ENCODE results near the gene SYTL2. TPM values are rescaled to one million over a fixed set of nuclear protein-coding genes. Genes with fewer than 3 reads are reported as not detected.

SYTL2 gene
- total RNA-seq, 6 experiments from 2014 or later = 4.2 to 14.9 (median 8.7) TPM

DNA sequence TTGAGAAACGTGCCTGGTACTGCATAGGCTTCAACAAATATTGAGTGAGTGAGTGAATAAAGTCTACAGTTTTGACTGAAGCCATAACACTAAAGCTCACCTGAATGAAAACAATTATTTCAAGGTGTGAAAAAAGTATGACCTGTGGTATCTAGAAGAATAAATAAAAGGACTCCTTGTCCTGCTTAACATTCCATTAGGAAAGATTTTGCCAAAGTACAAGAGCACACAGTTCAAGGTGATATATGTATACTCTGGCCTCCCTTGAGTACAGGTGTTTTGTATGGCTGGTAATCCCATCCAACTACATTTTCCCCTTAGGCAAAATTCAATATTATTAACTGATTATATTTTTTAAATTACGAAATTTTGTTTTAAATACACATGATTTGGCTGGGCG is 144.3 kb downstream of the SYTL2 start:
- no peaks in the 10 kb centered on the region for H3K9me3 ChIP-seq
- TF ChIP-seq, protein P1, sequence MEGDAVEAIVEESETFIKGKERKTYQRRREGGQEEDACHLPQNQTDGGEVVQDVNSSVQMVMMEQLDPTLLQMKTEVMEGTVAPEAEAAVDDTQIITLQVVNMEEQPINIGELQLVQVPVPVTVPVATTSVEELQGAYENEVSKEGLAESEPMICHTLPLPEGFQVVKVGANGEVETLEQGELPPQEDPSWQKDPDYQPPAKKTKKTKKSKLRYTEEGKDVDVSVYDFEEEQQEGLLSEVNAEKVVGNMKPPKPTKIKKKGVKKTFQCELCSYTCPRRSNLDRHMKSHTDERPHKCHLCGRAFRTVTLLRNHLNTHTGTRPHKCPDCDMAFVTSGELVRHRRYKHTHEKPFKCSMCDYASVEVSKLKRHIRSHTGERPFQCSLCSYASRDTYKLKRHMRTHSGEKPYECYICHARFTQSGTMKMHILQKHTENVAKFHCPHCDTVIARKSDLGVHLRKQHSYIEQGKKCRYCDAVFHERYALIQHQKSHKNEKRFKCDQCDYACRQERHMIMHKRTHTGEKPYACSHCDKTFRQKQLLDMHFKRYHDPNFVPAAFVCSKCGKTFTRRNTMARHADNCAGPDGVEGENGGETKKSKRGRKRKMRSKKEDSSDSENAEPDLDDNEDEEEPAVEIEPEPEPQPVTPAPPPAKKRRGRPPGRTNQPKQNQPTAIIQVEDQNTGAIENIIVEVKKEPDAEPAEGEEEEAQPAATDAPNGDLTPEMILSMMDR (IDR thresholded peaks at IDR 0.05) = no peak
- no peak for TF ChIP-seq POLR2A (IDR thresholded peaks at IDR 0.05)
- H3K4me3 ChIP-seq = no peak overlapping the region
- DNase-seq (no peak), ATAC-seq (no peak)
- no peaks in the 10 kb centered on the region for H3K27me3 ChIP-seq
- H3K27ac ChIP-seq = no peak overlapping the region
- H3K4me1 ChIP-seq = peaks cover 0 to 21% (median 4%) of the 10 kb centered on the region in 4 donors
- H3K36me3 ChIP-seq = peaks cover 0 to 5% (median 0%) of the 10 kb centered on the region in 4 donors
- intact Hi-C loops (cut with DNase I) = no loop called here
- WGBS (ENCODE audit: insufficient coverage, low coverage, low lambda C conversion rate, missing lambda C conversion rate) = 81% methylated on average over 3 of the region's 3 CpGs

DNA sequence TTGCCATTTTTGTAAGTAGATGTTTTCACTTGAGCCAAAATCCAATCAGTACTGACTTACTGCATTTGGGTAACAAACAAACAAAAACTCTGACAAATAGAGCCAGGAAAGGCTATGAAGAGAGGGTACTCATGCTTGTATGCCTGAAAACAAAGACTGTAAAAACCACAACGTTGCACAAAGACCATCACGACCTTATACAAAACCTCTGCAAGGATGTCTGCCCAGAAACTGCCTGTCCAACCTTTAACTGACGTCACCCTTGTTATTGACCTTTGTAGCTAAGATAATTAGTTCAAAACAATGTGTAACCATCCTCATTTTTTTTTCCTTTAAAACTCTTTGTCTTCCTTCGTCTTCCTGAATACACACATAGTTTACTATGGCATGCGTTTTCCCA is 145.2 kb downstream of the SYTL2 start:
- intact Hi-C loops (cut with DNase I) = no loop called here
- TF ChIP-seq, protein P1 (IDR thresholded peaks at IDR 0.05) = no peak
- no peak for TF ChIP-seq POLR2A (IDR thresholded peaks at IDR 0.05)
- no peak for ATAC-seq
- WGBS (ENCODE audit: insufficient coverage, low coverage, low lambda C conversion rate, missing lambda C conversion rate) = 56% methylated on average over 5 of the region's 5 CpGs
- no peaks in the 10 kb centered on the region for H3K27me3 ChIP-seq
- H3K4me3 ChIP-seq = peak overlapping the region in 1 of 3 donors; percentile 92
- peaks cover 0 to 8% (median 0%) of the 10 kb centered on the region in 4 donors for H3K36me3 ChIP-seq
- no peak for DNase-seq
- no peak overlapping the region for H3K27ac ChIP-seq
- no peaks in the 10 kb centered on the region for H3K9me3 ChIP-seq
- peaks cover 0 to 22% (median 7%) of the 10 kb centered on the region in 4 donors for H3K4me1 ChIP-seq

DNA sequence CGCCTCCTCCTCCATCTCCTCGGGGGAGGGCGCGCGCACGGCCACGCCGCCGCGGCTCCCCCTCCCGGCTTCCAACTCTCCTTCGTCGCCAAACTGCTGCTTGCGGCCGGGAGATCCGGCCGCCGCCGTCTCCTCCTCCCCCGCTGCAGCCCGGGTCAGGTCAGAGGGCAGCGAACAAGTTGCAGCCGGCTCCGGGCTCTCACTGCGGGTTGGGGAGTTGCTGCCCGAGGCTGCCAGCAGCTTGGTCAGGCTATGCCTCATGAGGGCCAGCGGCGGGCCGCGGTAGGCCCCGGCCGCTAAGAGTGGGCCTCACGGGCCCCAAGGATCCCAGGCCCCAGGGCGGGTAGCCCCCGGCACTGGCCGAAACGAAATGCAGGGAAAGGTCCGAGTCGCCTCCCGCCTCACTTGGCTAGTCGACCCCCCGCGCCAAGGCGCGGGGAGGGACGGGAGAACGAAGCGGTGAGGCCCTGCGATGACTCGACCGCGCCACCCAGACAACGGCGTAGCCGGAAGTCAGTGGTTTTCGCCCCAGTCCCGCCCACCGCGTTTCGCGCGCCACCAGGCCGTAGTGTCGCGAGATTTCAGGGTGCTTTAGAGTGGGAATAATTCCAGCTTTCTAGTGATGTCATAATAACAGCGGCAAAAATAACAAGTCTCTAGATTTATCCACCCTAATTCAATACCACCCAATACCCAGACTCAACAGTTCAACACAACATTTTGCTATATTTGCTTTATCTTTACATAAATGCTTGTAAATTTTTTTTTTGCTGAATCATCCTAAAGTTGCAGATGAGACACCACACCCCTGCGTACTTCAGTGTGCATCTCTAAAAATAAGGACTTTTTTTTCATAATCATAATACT is 146.1 kb downstream of the SYTL2 start, which contains the start of gene CREBZF:
Gene CREBZF, minus strand, starts transcription at position 515 of the 867 bp plus-strand sequence. Its CDS starts 254 bp downstream, at position 261.
- peak; percentile 97 for TF ChIP-seq POLR2A (IDR thresholded peaks at IDR 0.05)
- TF ChIP-seq, protein P1 (IDR thresholded peaks at IDR 0.05) = peak in 1 of 4 donors; percentile 3
- no peaks in the 10 kb centered on the region for H3K9me3 ChIP-seq
- no peaks in the 10 kb centered on the region for H3K27me3 ChIP-seq
- peak within 1 kb of the TSS; percentile 88 to 92 (median 89) for H3K4me3 ChIP-seq
- intact Hi-C loops (cut with DNase I) = no loop called here
- peaks cover 0 to 16% (median 2%) of the 10 kb centered on the region in 4 donors for H3K36me3 ChIP-seq
- under 1% methylated on average over 18 of the region's 67 CpGs for WGBS (ENCODE audit: insufficient coverage, low coverage, low lambda C conversion rate, missing lambda C conversion rate)
- H3K4me1 ChIP-seq = peaks cover 0 to 31% (median 9%) of the 10 kb centered on the region in 4 donors
- DNase-seq (peak; percentile 94 to 96 (median 95)), ATAC-seq (peak; percentile 93 to 96 (median 96))
- peak within 1 kb of the TSS; percentile 89 to 98 (median 94) for H3K27ac ChIP-seq

DNA sequence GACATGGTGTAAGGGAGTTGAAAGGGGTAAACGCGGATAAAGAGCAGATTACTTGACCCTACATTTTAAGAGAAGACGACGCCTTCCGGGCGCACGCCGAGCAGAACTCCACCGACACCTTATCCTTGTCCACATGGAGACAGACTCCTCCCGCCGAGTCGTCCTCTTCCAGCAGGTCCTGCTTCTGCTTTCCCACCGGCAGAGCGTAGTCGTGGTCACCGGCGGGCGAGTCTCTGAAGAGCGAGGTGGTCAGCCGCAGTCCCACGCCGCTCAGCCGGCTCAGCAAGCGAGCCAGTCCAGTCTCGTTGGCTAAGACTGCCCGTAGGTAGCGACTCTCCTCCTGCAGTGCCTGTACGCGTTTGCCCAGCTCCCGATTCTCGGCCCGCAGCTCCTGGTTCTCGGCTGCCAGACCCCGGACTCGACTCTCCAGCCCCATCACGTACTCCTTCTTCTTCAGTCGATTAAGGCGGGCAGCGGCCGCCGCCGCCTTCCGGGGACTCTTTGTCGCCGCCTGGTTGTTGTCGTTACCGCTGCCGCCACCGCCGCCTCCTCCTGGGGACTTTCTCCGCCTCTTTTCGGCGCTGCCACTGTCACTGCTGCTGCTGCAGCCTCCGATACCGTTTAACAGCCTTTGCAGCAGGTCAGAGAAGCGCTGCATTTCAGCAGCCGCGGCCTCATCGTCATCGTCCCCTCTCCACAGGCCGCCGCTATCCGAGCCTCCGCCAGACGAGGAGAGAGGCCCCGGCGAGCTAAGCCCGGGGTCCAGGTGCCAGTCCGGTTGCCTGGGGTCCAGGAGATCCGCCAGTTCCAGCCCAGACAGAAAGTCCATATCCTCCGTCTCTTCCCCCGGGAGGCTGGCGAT is 147.0 kb downstream of the SYTL2 start:
- WGBS (ENCODE audit: insufficient coverage, low coverage, low lambda C conversion rate, missing lambda C conversion rate) = under 1% methylated on average over 43 of the region's 73 CpGs

More for the DNA sequence above, 147.0 kb downstream of the SYTL2 start:
- ATAC-seq (peak; percentile 76 to 79 (median 77)), DNase-seq (peak; percentile 81 to 87 (median 85))
- Histone ChIP-seq H3K9me3 (no peaks in the 10 kb centered on the region), H3K4me3 (peak overlapping the region; percentile 88 to 92 (median 89)), H3K4me1 (peaks cover 0 to 38% (median 9%) of the 10 kb centered on the region in 4 donors), H3K27ac (peak overlapping the region; percentile 89 to 98 (median 94)), H3K27me3 (no peaks in the 10 kb centered on the region), H3K36me3 (peaks cover 0 to 22% (median 4%) of the 10 kb centered on the region in 4 donors)
- TF ChIP-seq POLR2A (IDR thresholded peaks at IDR 0.05) = no peak
- TF ChIP-seq, protein P1 (IDR thresholded peaks at IDR 0.05) = peak; percentile 47 to 59 (median 54)
- intact Hi-C loops (cut with DNase I) = no loop called here

Data from right lobe of liver (tissue), 6 donors.